Natural killer cell (primary cell): Measurements from ENCODE around the gene UTF1. TPM values are rescaled to one million over a fixed set of nuclear protein-coding genes. Genes with fewer than 3 reads are reported as not detected.

Experiments
- ATAC-seq, 3 donors: fragments of 150-1000 bp in 2 of 3; fragments of 200-7000 bp in 1 of 3; cut with Tn5 transposase; 1 replicate in 1 of 3; 2 replicates in 2 of 3; pipeline ENCODE4 v1.10.0; 2021; ENCODE audit warnings: mild to moderate bottlenecking in 2 of 3, moderate library complexity in 2 of 3
- DNase-seq, 2 donors: peaks; one replicate each; pipeline versions ENCODE4 v3.0.0 to v3.0.0-alpha.2; 2013 to 2021; ENCODE audit warnings: mixed read lengths in 1 of 2
- H3K27ac ChIP-seq: one replicate; pipeline ENCODE4 v1.5.1; 2013; ENCODE audit warnings: mild to moderate bottlenecking, low read length
- H3K27me3 ChIP-seq: one replicate; pipeline ENCODE4 v1.6.1; 2013; ENCODE audit warnings: low read length; ENCODE audit not compliant: control insufficient read depth, insufficient read depth
- H3K36me3 ChIP-seq: one replicate; pipeline ENCODE4 v1.6.1; 2013; ENCODE audit warnings: low read length; ENCODE audit not compliant: control insufficient read depth, insufficient read depth
- H3K4me1 ChIP-seq: one replicate; pipeline ENCODE4 v1.6.1; 2013; ENCODE audit warnings: low read length; ENCODE audit not compliant: control insufficient read depth, insufficient read depth
- H3K4me3 ChIP-seq: one replicate; pipeline ENCODE4 v1.5.1; 2013; ENCODE audit warnings: low read length
- H3K9me3 ChIP-seq: one replicate; pipeline ENCODE4 v1.6.1; 2013; ENCODE audit warnings: low read length; ENCODE audit not compliant: control insufficient read depth, insufficient read depth
- H3K27ac Mint-ChIP-seq, 2 donors: one replicate each; pipeline ENCODE4 v1.8.0; 2022; ENCODE audit warnings: mild to moderate bottlenecking in 2 of 2, mixed read lengths in 2 of 2, moderate library complexity in 1 of 2
- H3K27me3 Mint-ChIP-seq, 2 donors: one replicate each; pipeline ENCODE4 v1.8.0; 2022; ENCODE audit warnings: low read depth in 2 of 2, mixed read lengths in 2 of 2
- H3K36me3 Mint-ChIP-seq: one replicate; pipeline ENCODE4 v1.8.0; 2022; ENCODE audit warnings: mixed read lengths
- H3K4me1 Mint-ChIP-seq, 2 donors: one replicate each; pipeline ENCODE4 v1.8.0; 2022; ENCODE audit warnings: mixed read lengths in 2 of 2
- H3K4me3 Mint-ChIP-seq: one replicate; pipeline ENCODE4 v1.8.0; 2022; ENCODE audit warnings: mild to moderate bottlenecking, moderate library complexity, mixed read lengths
- H3K9me3 Mint-ChIP-seq, 2 donors: one replicate each; pipeline ENCODE4 v1.8.0; 2022; ENCODE audit warnings: mixed read lengths in 2 of 2
- CTCF ChIP-seq: fragments of 200-600 bp; IDR thresholded peaks from one replicate; pipeline ENCODE4 v1.8.0; 2022; ENCODE audit warnings: antibody characterized with exemption
- WGBS: methylation state at CpG from one replicate; pipeline ENCODE4 v1.1.7; 2013; ENCODE audit warnings: missing lambda C conversion rate; ENCODE audit not compliant: insufficient coverage; 5-methylcytosine and 5-hydroxymethylcytosine counted together
- intact Hi-C: fragments of 100-400 bp; cut with micrococcal nuclease; formaldehyde crosslinking; loops from one replicate; pipeline ENCODE4 v1.14.2; 2022
- total RNA-seq, 4 donors: library from RNA; stranded (reverse); fragments of 120-200 nt in 1 of 4; gene quantifications; one replicate each; pipeline versions ENCODE4 v1.2.3 to v1.2.4, GENCODE V29; 2013 to 2022

The UTF1 gene
- total RNA-seq, 3 donors from 2014 or later (not counting 1 experiment from before 2014, with no cell fraction given), result 0.31 to 0.33 TPM; not detected in 1

GRCh38 chr10:133210398-133211140 lies 19.4 kb upstream of the UTF1 start:
- Mint-ChIP-seq H3K4me1 (peaks cover 0 to 4% of the 10 kb centered on the region in 2 donors), H3K4me3 (no peak overlapping the region), H3K9me3 (no peaks in the 10 kb centered on the region), H3K27me3 (peaks cover 0 to 2% of the 10 kb centered on the region in 2 donors), H3K36me3 (no peaks in the 10 kb centered on the region), H3K27ac (no peak overlapping the region)
- intact Hi-C loops, result no loop called here
- TF ChIP-seq CTCF, result no peak
- H3K36me3 ChIP-seq, result no peaks in the 10 kb centered on the region
- DNase-seq (no peak), ATAC-seq (no peak)
- H3K4me3 ChIP-seq, result no peak overlapping the region
- WGBS, result 43% methylated on average over 27 of the region's 27 CpGs
- no peak overlapping the region for H3K27ac ChIP-seq
- H3K27me3 ChIP-seq, result no peaks in the 10 kb centered on the region
- peaks cover 4% of the 10 kb centered on the region for H3K4me1 ChIP-seq
- H3K9me3 ChIP-seq, result no peaks in the 10 kb centered on the region

GRCh38 chr10:133211141-133211830 lies 18.7 kb upstream of the UTF1 start:
- Mint-ChIP-seq H3K27me3 (peaks cover 0 to 2% of the 10 kb centered on the region in 2 donors), H3K4me3 (no peak overlapping the region), H3K27ac (no peak overlapping the region), H3K36me3 (no peaks in the 10 kb centered on the region), H3K9me3 (no peaks in the 10 kb centered on the region), H3K4me1 (peaks cover 0 to 4% of the 10 kb centered on the region in 2 donors)
- intact Hi-C loops, result no loop called here
- TF ChIP-seq CTCF, result no peak
- WGBS, result 86% methylated on average over 24 of the region's 25 CpGs
- no peaks in the 10 kb centered on the region for H3K9me3 ChIP-seq
- ATAC-seq (no peak), DNase-seq (no peak)
- no peaks in the 10 kb centered on the region for H3K36me3 ChIP-seq
- no peaks in the 10 kb centered on the region for H3K27me3 ChIP-seq
- no peak overlapping the region for H3K27ac ChIP-seq
- peaks cover 4% of the 10 kb centered on the region for H3K4me1 ChIP-seq
- no peak overlapping the region for H3K4me3 ChIP-seq

- H3K9me3 ChIP-seq, result no peaks in the 10 kb centered on the region
- 85% methylated on average over 34 of the region's 34 CpGs for WGBS
- Mint-ChIP-seq H3K4me1 (peaks cover 0 to 4% of the 10 kb centered on the region in 2 donors), H3K4me3 (no peak overlapping the region), H3K27ac (no peak overlapping the region), H3K36me3 (no peaks in the 10 kb centered on the region), H3K27me3 (peaks cover 0 to 2% of the 10 kb centered on the region in 2 donors), H3K9me3 (no peaks in the 10 kb centered on the region)
- ATAC-seq, result peak in 1 of 3 donors; percentile 6
- no peak overlapping the region for H3K4me3 ChIP-seq
- H3K4me1 ChIP-seq, result peaks cover 4% of the 10 kb centered on the region
- no peak overlapping the region for H3K27ac ChIP-seq
- intact Hi-C loops, result no loop called here
- H3K36me3 ChIP-seq, result no peaks in the 10 kb centered on the region
- H3K27me3 ChIP-seq, result no peaks in the 10 kb centered on the region
- DNase-seq, result no peak
- no peak for TF ChIP-seq CTCF
Observed at GRCh38 chr10:133211959-133212852, 17.8 kb upstream of the UTF1 start.
